ENCODE measurements around the gene DNAJC15.

The DNAJC15 gene

DNA sequence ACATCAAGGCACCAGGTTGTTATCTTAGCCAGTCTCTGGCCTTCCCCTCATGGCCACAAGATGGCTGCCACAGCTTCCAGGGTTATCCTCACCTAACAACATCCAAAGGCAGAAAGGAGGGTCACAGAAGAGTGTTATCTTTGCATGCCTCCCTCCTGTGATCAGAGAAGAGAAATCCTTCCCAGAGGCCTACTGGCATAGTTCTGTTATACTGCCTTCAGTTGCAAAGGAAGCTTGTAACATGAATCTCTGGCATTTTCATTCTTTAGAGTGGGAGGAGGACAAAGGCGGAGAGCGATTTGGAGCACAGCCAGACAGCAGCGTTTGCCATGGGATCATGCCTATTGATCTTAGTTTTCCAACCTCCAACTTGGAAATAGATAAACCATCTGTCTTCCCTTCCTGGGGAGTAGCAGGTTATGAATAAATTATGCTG, 135.7 kb downstream of the DNAJC15 start:
- Mint-ChIP-seq H3K27ac (no peak overlapping the region), H3K9me3 (no peaks in the 10 kb centered on the region), H3K27me3 (peaks cover 14% of the 10 kb centered on the region), H3K36me3 (no peaks in the 10 kb centered on the region), H3K4me3 (no peak overlapping the region), H3K4me1 (no peaks in the 10 kb centered on the region)
- no peak for DNase-seq
- CTCF ChIA-PET: no interaction called here

All from activated naive CD4-positive, alpha-beta T cell treated with anti-CD3 and anti-CD28 coated beads, Interleukin-2, amount 10 ng/mL, durations not matched to agents 7 days and 5 days (primary cell).